GM11168 (cell line): ENCODE results near the gene SH3GLB2.
"Not testable (repeated sequence)": the region's sequence is repeated elsewhere in the genome, so short reads cannot be mapped to it uniquely, and the experiment has no call there.

ENCODE experiments used
- in situ Hi-C: fragments of 300-500 bp; cut with MboI; formaldehyde crosslinking; loops from one replicate; pipeline ENCODE4 v1.12.0; 2022; ENCODE audit warnings: low sequenced_read_pairs; ENCODE audit not compliant: unreplicated experiment

The SH3GLB2 gene

GRCh38 chr9:129004173-129004572, 24.0 kb downstream of the SH3GLB2 start:
- in situ Hi-C loops: not testable (repeated sequence)

- in situ Hi-C loops: no loop called here
Measured at GRCh38 chr9:129002992-129003391, 25.1 kb downstream of the SH3GLB2 start.

GRCh38 chr9:129001504-129002325, 26.4 kb downstream of the SH3GLB2 start:
- in situ Hi-C loops: no loop called here

GRCh38 chr9:128999581-129000206, 28.4 kb downstream of the SH3GLB2 start:
- in situ Hi-C loops: no loop called here

- in situ Hi-C loops: no loop called here
Measured at GRCh38 chr9:128998462-128998861, 29.7 kb downstream of the SH3GLB2 start.

GRCh38 chr9:128995791-128996190, 32.3 kb downstream of the SH3GLB2 start:
- in situ Hi-C loops: no loop called here

GRCh38 chr9:128992995-128993394, 35.1 kb downstream of the SH3GLB2 start:
- in situ Hi-C loops: no loop called here

- in situ Hi-C loops: no loop called here
Measured at GRCh38 chr9:128987805-128988204, 40.3 kb downstream of the SH3GLB2 start.

- in situ Hi-C loops: no loop called here
Measured at GRCh38 chr9:128986671-128987070, 41.5 kb downstream of the SH3GLB2 start.

- in situ Hi-C loops: no loop called here
Measured at GRCh38 chr9:128983536-128983935, 44.6 kb downstream of the SH3GLB2 start.

- in situ Hi-C loops: no loop called here
Measured at GRCh38 chr9:128979111-128979510, 49.0 kb downstream of the SH3GLB2 start.

- in situ Hi-C loops: no loop called here
Measured at GRCh38 chr9:128972956-128973355, 55.2 kb downstream of the SH3GLB2 start.

- in situ Hi-C loops: no loop called here
Measured at GRCh38 chr9:128969491-128969890, 58.6 kb downstream of the SH3GLB2 start.

GRCh38 chr9:128961403-128961802, 66.7 kb downstream of the SH3GLB2 start:
- in situ Hi-C loops: not testable (repeated sequence)
